ACC112 (cell line): ENCODE results near the gene DIRAS3.
"Not testable (repeated sequence)": the region's sequence is repeated elsewhere in the genome, so short reads cannot be mapped to it uniquely, and the experiment has no call there.

Experiments used
- H2AFZ ChIP-seq: fragments of 200-600 bp; sonication (generic); one replicate; pipeline ENCODE4 v1.6.0; 2017; ENCODE audit warnings: antibody characterized with exemption, low read length; ENCODE audit not compliant: unreplicated experiment
- H3K27ac ChIP-seq: fragments of 200-600 bp; sonication (generic); 2 replicates; pipeline ENCODE4 v1.5.1; 2014; ENCODE audit warnings: low read depth, mild to moderate bottlenecking, antibody characterized with exemption, low read length, moderate library complexity
- H3K27me3 ChIP-seq: fragments of 200-600 bp; sonication (generic); 2 replicates; pipeline ENCODE4 v1.6.1; 2014; ENCODE audit warnings: mild to moderate bottlenecking, antibody characterized with exemption, low read length, moderate library complexity, mixed read lengths; ENCODE audit not compliant: insufficient read depth
- H3K36me3 ChIP-seq: fragments of 200-600 bp; sonication (generic); 2 replicates; pipeline ENCODE4 v1.6.1; 2016; ENCODE audit warnings: mild to moderate bottlenecking, antibody characterized with exemption, low read length, moderate library complexity, mixed read lengths; ENCODE audit not compliant: insufficient read depth
- H3K4me1 ChIP-seq: fragments of 200-600 bp; sonication (generic); one replicate; pipeline ENCODE4 v1.6.1; 2016; ENCODE audit warnings: low read length, mixed read lengths; ENCODE audit not compliant: insufficient read depth, unreplicated experiment, control insufficient read depth
- H3K4me3 ChIP-seq: fragments of 200-600 bp; sonication (generic); 2 replicates; pipeline ENCODE4 v1.5.1; 2014; ENCODE audit warnings: mild to moderate bottlenecking, low read depth, low read length
- H3K79me2 ChIP-seq: fragments of 200-600 bp; sonication (generic); one replicate; pipeline ENCODE4 v1.6.0; 2016; ENCODE audit warnings: low read length; ENCODE audit not compliant: control insufficient read depth, unreplicated experiment, insufficient read depth

Gene DIRAS3

DNA sequence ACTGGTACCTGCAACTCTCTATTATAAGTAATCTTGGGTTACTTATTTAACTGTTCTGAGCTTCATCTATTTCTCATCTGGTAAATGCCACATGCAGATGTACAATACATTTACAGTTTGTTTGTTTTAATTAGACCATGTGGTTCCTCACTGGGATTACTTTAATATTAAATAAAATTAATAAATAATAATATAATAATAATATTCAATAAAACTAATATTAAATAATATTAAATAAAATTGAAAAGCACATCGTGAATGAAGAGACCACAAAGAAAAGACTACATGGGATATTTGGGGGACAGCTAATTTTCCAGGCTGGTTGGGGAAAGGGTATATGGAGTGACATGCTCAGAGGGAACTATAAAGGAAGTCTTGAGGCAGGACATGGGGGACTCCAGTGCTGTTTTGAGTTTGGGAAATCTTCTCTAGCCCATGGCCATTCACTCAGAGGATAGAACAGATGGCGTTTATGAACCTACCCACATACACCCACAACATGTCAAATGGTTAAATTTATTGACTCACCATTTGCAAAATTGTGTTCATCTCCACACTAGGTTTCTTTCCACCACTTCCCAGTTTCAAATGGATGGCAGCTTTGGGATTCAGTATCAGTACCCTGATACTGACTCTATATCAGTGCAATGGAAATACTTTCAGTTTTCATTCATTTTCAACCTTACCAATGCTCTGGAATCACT lies 25.6 kb downstream of the DIRAS3 start:
- H3K27ac ChIP-seq: no peak overlapping the region
- no peaks in the 10 kb centered on the region for H3K27me3 ChIP-seq
- H2AFZ ChIP-seq: peak overlapping the region; percentile 43
- H3K79me2 ChIP-seq: no peaks in the 10 kb centered on the region
- H3K4me1 ChIP-seq: no peaks in the 10 kb centered on the region
- H3K4me3 ChIP-seq: no peak overlapping the region
- H3K36me3 ChIP-seq: no peaks in the 10 kb centered on the region

DNA sequence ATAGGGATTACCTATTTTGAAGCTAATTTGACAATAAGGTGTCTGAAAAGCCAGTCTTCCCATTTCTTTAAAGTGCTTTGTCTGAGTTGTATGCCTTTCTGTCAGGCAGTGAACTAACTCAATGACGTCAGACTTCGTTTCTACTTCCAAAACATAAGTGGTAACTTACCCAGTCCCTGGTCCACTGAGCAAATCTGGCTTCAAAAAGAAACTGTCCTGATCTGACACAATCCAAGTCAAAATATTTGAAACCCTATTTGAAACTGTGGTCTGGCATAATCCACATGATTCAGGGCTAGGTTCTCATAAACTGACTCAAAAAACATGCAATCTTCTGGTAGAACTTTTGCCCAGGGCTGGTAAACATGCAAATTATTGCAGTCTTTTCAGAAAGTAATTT lies 34.0 kb downstream of the DIRAS3 start:
- no peaks in the 10 kb centered on the region for H3K36me3 ChIP-seq
- no peak overlapping the region for H3K4me3 ChIP-seq
- H2AFZ ChIP-seq: no peak overlapping the region
- no peaks in the 10 kb centered on the region for H3K79me2 ChIP-seq
- no peaks in the 10 kb centered on the region for H3K4me1 ChIP-seq
- H3K27me3 ChIP-seq: no peaks in the 10 kb centered on the region
- H3K27ac ChIP-seq: no peak overlapping the region

DNA sequence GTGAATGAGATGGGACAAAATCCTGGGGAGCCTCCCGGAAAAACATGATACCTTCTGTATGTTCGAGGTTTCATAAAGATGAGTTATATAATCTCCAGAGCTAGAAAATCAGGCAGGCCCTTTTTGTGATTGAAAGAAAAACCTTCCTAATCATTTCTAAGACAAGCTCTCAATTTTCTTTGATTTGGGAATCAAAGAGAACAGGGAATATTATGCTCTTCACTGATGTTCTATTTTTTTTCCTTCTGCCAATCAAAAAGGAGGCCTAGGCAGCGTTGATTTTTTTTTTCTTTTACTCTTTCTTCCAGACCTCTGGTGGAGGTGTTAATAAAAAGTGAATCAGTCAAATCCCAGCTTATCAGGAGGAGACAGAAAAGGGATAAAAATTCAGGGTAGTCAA lies 34.5 kb downstream of the DIRAS3 start:
- H3K27me3 ChIP-seq: no peaks in the 10 kb centered on the region
- H2AFZ ChIP-seq: no peak overlapping the region
- H3K36me3 ChIP-seq: no peaks in the 10 kb centered on the region
- no peaks in the 10 kb centered on the region for H3K4me1 ChIP-seq
- H3K79me2 ChIP-seq: no peaks in the 10 kb centered on the region
- no peak overlapping the region for H3K27ac ChIP-seq
- no peak overlapping the region for H3K4me3 ChIP-seq

DNA sequence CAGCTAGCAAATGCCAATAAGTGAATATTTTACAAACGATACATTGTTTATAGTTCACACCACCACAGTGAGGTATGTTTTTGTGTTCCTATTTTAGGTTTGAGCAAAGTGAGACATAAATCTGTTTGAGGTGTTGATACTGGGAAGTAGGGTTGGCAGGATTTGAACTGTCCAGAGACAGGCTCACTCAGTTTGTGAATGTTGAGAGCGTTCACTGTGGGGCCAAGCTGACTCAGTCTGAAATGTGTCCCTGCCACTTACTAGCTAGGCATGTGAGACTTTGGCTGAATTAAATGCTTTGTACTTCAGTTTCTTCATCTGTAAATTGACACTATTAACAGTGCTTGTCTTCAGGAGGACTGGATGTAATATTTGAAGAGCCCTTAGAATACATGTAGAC lies 35.1 kb downstream of the DIRAS3 start:
- H2AFZ ChIP-seq: no peak overlapping the region
- no peaks in the 10 kb centered on the region for H3K79me2 ChIP-seq
- H3K4me1 ChIP-seq: peaks cover 3% of the 10 kb centered on the region
- no peaks in the 10 kb centered on the region for H3K27me3 ChIP-seq
- no peaks in the 10 kb centered on the region for H3K36me3 ChIP-seq
- no peak overlapping the region for H3K27ac ChIP-seq
- H3K4me3 ChIP-seq: no peak overlapping the region

DNA sequence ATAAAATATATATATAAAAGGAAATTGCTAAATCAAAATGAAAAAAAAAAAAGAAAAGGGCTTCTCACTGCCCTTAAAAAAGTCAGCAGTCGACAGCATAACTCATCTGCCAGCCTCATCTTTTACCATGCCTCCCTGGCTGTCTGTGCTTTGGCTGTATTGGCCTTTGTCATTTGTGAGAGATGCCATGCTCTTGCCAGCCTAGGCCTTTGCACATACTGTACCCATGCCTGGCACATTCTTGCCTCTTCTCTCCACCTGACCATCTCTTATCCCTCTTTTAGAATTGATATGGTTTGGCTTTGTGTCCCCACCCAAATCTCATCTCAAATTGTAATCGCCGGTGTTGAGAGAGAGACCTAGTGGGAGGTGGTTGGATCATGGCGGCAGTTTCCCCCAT lies 37.1 kb downstream of the DIRAS3 start:
- Histone ChIP-seq H3K4me3 (no peak overlapping the region), H3K79me2 (no peaks in the 10 kb centered on the region), H3K27ac (no peak overlapping the region), H2AFZ (no peak overlapping the region), H3K36me3 (no peaks in the 10 kb centered on the region), H3K4me1 (peaks cover 3% of the 10 kb centered on the region), H3K27me3 (no peaks in the 10 kb centered on the region)

DNA sequence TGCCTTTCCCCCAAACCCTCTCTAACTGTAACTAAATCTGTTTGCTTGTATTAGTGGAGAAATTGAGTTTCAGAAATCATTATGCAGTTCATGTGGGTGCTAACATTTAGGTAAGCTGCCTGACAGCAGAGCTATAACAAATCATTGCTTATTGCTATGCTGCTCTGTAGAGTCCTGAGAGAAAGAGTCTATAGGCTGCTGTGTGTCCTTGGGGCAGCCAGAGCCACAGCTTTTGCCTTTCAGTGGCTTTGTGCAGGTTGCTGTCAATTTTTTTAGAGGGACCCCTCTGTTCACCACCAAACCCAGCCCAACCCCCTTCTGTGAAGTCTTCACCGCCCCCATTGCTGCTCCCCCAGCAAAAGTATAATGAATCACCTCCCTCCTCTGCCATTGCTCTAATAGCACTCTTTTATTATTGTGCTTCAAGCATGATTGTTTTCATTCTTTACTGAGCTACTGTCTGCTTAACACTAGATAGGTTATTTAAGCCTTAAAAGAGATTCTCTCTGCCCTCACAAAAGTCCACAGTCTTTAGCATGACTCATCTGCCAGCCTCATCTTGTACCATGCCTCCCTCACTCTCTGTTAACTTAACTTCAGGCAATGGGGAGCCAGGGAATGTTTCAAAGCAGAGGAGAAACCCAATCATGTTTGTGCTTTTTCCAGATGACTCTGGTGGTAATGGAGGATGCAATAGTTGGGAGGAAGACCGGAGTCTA lies 38.6 kb downstream of the DIRAS3 start:
- Histone ChIP-seq H3K79me2 (no peaks in the 10 kb centered on the region), H2AFZ (no peak overlapping the region), H3K27me3 (no peaks in the 10 kb centered on the region), H3K36me3 (no peaks in the 10 kb centered on the region), H3K27ac (no peak overlapping the region), H3K4me1 (peaks cover 3% of the 10 kb centered on the region), H3K4me3 (no peak overlapping the region)

DNA sequence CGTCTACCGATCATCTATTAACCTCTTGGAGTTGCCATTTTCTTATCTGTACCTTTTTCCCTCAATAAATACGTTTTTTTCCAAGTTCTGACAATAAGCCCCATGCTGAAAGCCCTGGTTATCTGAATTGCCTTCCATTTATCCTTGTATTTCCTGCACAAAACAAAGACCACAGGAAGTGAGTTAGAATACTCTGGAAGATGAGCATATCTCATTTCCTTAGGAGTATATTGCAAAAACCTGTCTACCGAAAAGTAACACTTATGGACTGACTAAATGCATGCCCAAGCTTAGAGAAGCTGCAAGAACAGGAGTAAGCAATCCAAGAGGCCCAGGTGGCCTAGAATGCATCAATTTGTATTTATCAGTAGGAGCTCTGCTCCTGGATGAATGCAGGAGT lies 39.9 kb downstream of the DIRAS3 start:
- no peak overlapping the region for H2AFZ ChIP-seq
- H3K27me3 ChIP-seq: no peaks in the 10 kb centered on the region
- no peaks in the 10 kb centered on the region for H3K79me2 ChIP-seq
- no peak overlapping the region for H3K27ac ChIP-seq
- no peaks in the 10 kb centered on the region for H3K36me3 ChIP-seq
- no peak overlapping the region for H3K4me3 ChIP-seq
- peaks cover 3% of the 10 kb centered on the region for H3K4me1 ChIP-seq

DNA sequence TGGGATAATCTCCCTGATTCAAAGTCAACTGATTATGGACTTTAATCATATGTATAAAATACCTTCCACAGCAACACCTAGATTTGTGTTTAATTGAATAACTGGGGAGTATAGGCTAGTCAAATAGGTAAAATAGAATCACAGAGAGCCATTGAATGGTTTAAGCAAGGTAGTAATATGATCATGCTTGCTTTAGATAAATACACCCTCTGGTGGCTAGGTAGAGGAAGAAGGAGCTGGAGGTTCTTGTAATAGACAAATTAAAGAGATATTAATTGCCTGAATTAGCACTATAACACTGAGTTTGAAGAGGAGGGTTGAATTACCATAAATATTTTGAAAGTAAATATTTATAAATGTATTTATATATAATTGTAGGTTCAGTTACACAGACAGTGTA lies 40.3 kb downstream of the DIRAS3 start:
- no peak overlapping the region for H3K27ac ChIP-seq
- peaks cover 3% of the 10 kb centered on the region for H3K4me1 ChIP-seq
- H3K4me3 ChIP-seq: no peak overlapping the region
- no peaks in the 10 kb centered on the region for H3K27me3 ChIP-seq
- no peaks in the 10 kb centered on the region for H3K36me3 ChIP-seq
- H2AFZ ChIP-seq: no peak overlapping the region
- H3K79me2 ChIP-seq: no peaks in the 10 kb centered on the region

DNA sequence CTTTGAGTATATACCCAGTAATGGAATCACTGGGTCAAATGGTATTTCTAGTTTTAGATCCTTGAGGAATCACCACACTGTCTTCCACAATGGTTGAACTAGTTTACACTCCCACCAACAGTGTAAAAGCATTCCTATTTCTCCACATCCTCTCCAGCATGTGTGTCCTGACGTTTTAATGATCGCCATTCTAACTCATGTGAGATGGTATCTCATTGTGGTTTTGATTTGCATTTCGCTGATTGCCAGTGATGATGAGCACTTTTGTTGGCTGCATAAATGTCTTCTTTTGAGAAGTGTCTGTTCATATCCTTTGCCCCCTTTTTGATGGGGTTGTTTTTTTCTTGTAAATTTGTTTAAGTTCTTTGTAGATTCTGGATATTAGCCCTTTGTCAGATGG lies 46.8 kb downstream of the DIRAS3 start:
- not testable (repeated sequence) for H3K4me1 ChIP-seq, H2AFZ ChIP-seq, H3K36me3 ChIP-seq, H3K27ac ChIP-seq, H3K4me3 ChIP-seq, H3K79me2 ChIP-seq, H3K27me3 ChIP-seq

DNA sequence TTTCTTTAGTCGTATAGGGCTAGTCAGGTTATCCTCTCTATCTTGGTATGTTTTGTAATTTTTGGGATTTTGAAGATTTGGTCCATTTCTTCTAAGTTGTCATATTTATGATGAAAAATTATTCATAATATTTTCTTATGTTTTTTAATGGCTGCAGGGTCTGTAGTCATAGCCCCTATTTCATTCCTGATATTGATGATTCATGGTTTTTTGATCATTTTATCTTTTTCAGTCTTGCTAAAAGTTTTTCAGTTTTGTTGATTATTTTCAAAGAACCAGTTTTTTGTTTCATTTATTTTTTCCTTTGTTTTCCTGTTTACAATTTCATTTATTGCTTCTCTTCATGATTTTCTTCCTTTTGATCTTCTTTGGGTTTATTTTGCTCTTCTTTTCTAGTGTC lies 50.2 kb downstream of the DIRAS3 start:
- Histone ChIP-seq H3K27me3 (no peaks in the 10 kb centered on the region), H3K27ac (no peak overlapping the region), H3K4me3 (no peak overlapping the region), H2AFZ (no peak overlapping the region), H3K79me2 (no peaks in the 10 kb centered on the region), H3K4me1 (no peaks in the 10 kb centered on the region), H3K36me3 (no peaks in the 10 kb centered on the region)

DNA sequence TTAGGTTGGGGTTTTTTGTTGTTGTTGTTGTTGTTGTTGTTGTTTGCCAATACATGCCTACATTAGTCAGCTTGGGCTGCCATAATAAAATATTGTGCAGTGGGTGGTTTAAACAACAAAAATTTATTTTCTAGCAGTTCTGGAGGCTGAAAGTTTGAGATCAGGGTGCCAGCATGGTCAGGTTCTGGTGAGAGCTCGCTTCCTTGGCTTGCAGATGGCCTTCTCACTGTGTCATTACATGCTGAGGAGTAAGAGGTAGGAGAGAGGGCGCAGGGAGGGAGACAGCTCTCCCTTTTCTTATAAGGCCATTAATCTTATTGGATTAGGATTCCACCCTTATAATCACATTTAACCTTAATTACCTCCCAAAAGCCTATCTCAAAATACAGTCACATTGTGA lies 52.7 kb downstream of the DIRAS3 start:
- no peak overlapping the region for H3K27ac ChIP-seq

More for the DNA sequence above, 52.7 kb downstream of the DIRAS3 start:
- Histone ChIP-seq H2AFZ (no peak overlapping the region), H3K4me1 (no peaks in the 10 kb centered on the region), H3K79me2 (no peaks in the 10 kb centered on the region), H3K27me3 (no peaks in the 10 kb centered on the region), H3K36me3 (peaks cover 4% of the 10 kb centered on the region; the same call in 1 of the 2 replicates), H3K4me3 (no peak overlapping the region)
